H9 (cell line): ENCODE results near the gene ARHGAP22. TPM values are rescaled to one million over a fixed set of nuclear protein-coding genes. Genes with fewer than 3 reads are reported as not detected.

Source experiments
- DNase-seq: peaks from one replicate; pipeline ENCODE4 v3.0.0-alpha.2; 2017
- H2AFZ ChIP-seq: one replicate; pipeline ENCODE4 v1.6.1; 2013; ENCODE audit warnings: mild to moderate bottlenecking, low read length, control low read depth, moderate library complexity
- H2AK5ac ChIP-seq: 2 replicates; pipeline ENCODE4 v1.6.1; 2013; ENCODE audit warnings: low read length, control low read depth, mixed read lengths; ENCODE audit not compliant: insufficient read length
- H2BK120ac ChIP-seq: one replicate; pipeline ENCODE4 v1.6.1; 2013; ENCODE audit warnings: low read depth, mild to moderate bottlenecking, low read length, control low read depth, inconsistent platforms; ENCODE audit not compliant: poor library complexity, severe bottlenecking
- H2BK12ac ChIP-seq: 2 replicates; pipeline ENCODE4 v1.6.1; 2013; ENCODE audit warnings: low read length, control low read depth, mixed read lengths, low read depth; ENCODE audit not compliant: insufficient read length
- H2BK15ac ChIP-seq: 2 replicates; pipeline ENCODE4 v1.6.1; 2013; ENCODE audit warnings: low read depth, low read length, control low read depth
- H2BK20ac ChIP-seq: one replicate; pipeline ENCODE4 v1.6.1; 2013; ENCODE audit warnings: low read depth, mild to moderate bottlenecking, low read length, control low read depth, inconsistent platforms; ENCODE audit not compliant: poor library complexity, severe bottlenecking
- H2BK5ac ChIP-seq: 2 replicates; pipeline ENCODE4 v1.6.1; 2013; ENCODE audit warnings: low read length, control low read depth, mixed read lengths; ENCODE audit not compliant: insufficient read length
- H3K14ac ChIP-seq: 2 replicates; pipeline ENCODE4 v1.6.1; 2013; ENCODE audit warnings: low read length, control low read depth; ENCODE audit not compliant: insufficient read depth
- H3K18ac ChIP-seq: 2 replicates; pipeline ENCODE4 v1.6.1; 2013; ENCODE audit warnings: low read depth, mild to moderate bottlenecking, mixed read lengths, low read length, control low read depth; ENCODE audit not compliant: insufficient read length
- H3K23ac ChIP-seq: 2 replicates; pipeline ENCODE4 v1.6.1; 2013; ENCODE audit warnings: low read length, control low read depth, mixed read lengths, low read depth; ENCODE audit not compliant: insufficient read length
- H3K23me2 ChIP-seq: 2 replicates; pipeline ENCODE4 v1.6.1; 2013; ENCODE audit warnings: low read depth, mild to moderate bottlenecking, mixed read lengths, low read length, control low read depth; ENCODE audit not compliant: insufficient read length, poor library complexity, severe bottlenecking
- H3K27ac ChIP-seq: 2 replicates; pipeline ENCODE4 v1.5.1; 2013; ENCODE audit warnings: low read length, control low read depth, mixed read lengths, low read depth; ENCODE audit not compliant: insufficient read length
- H3K27me3 ChIP-seq: 2 replicates; pipeline ENCODE4 v1.6.1; 2013; ENCODE audit warnings: low read length, control low read depth, inconsistent platforms; ENCODE audit not compliant: insufficient read depth
- H3K4ac ChIP-seq: 2 replicates; pipeline ENCODE4 v1.6.1; 2013; ENCODE audit warnings: low read depth, mild to moderate bottlenecking, control low read depth, inconsistent platforms, low read length, moderate library complexity
- H3K4me1 ChIP-seq: 2 replicates; pipeline ENCODE4 v1.6.1; 2013; ENCODE audit warnings: low read length, control low read depth, inconsistent platforms; ENCODE audit not compliant: insufficient read depth
- H3K4me2 ChIP-seq: 2 replicates; pipeline ENCODE4 v1.6.1; 2013; ENCODE audit warnings: low read length, control low read depth, mixed read lengths; ENCODE audit not compliant: insufficient read length, insufficient read depth
- H3K56ac ChIP-seq: 2 replicates; pipeline ENCODE4 v1.6.1; 2013; ENCODE audit warnings: low read depth, mild to moderate bottlenecking, mixed read lengths, low read length, control low read depth; ENCODE audit not compliant: insufficient read length
- H3K79me1 ChIP-seq: 2 replicates; pipeline ENCODE4 v1.6.1; 2013; ENCODE audit warnings: low read depth, mild to moderate bottlenecking, moderate library complexity, low read length, control low read depth, inconsistent platforms; ENCODE audit not compliant: insufficient read depth, poor library complexity, severe bottlenecking
- H3K79me2 ChIP-seq: 2 replicates; pipeline ENCODE4 v1.6.1; 2013; ENCODE audit warnings: low read length, control low read depth, inconsistent platforms; ENCODE audit not compliant: insufficient read depth
- H3K9ac ChIP-seq: 2 replicates; pipeline ENCODE4 v1.6.1; 2013; ENCODE audit warnings: low read length, control low read depth, mixed read lengths; ENCODE audit not compliant: insufficient read length; ENCODE audit errors: extremely low read depth
- H3K9me3 ChIP-seq: one replicate; pipeline ENCODE4 v1.6.1; 2013; ENCODE audit warnings: low read depth, low read length, inconsistent platforms; ENCODE audit not compliant: control insufficient read depth
- H3T11ph ChIP-seq: one replicate; pipeline ENCODE4 v1.6.1; 2013; ENCODE audit warnings: mild to moderate bottlenecking, low read length, control low read depth, inconsistent platforms
- H4K20me1 ChIP-seq: one replicate; pipeline ENCODE4 v1.6.1; 2013; ENCODE audit not compliant: control insufficient read depth, insufficient read length, insufficient read depth
- H4K5ac ChIP-seq: 2 replicates; pipeline ENCODE4 v1.6.1; 2013; ENCODE audit warnings: low read depth, mild to moderate bottlenecking, mixed read lengths, low read length, control low read depth; ENCODE audit not compliant: insufficient read length
- H4K8ac ChIP-seq: replicated peaks from 2 replicates; pipeline ENCODE4 v1.6.1; 2013; ENCODE audit warnings: low read length, control low read depth, mixed read lengths, low read depth; ENCODE audit not compliant: insufficient read length
- H4K91ac ChIP-seq: 2 replicates; pipeline ENCODE4 v1.6.1; 2013; ENCODE audit warnings: low read depth, mild to moderate bottlenecking, moderate library complexity, mixed read lengths, low read length, control low read depth; ENCODE audit not compliant: insufficient read length
- H3K27ac Mint-ChIP-seq, 3 experiments: 2 replicates in 2 of 3; 3 replicates in 1 of 3; pipeline ENCODE4 v1.8.0; 2020 to 2021; ENCODE audit warnings: mixed read lengths in 3 of 3, mild to moderate bottlenecking in 1 of 3, moderate library complexity in 1 of 3
- H3K27me3 Mint-ChIP-seq: 2 replicates; pipeline ENCODE4 v1.8.0; 2021; ENCODE audit warnings: low read depth, mild to moderate bottlenecking, moderate library complexity, mixed read lengths
- H3K36me3 Mint-ChIP-seq, 3 experiments: 2 replicates in 2 of 3; 3 replicates in 1 of 3; pipeline ENCODE4 v1.8.0; 2020 to 2021; ENCODE audit warnings: low read depth in 3 of 3, mixed read lengths in 3 of 3; ENCODE audit not compliant: insufficient read depth in 1 of 3
- H3K4me1 Mint-ChIP-seq, 2 experiments: 2 replicates each; pipeline ENCODE4 v1.8.0; 2020; ENCODE audit warnings: mixed read lengths in 2 of 2
- H3K4me3 Mint-ChIP-seq, 2 experiments: 2 replicates in 1 of 2; 3 replicates in 1 of 2; pipeline ENCODE4 v1.8.0; 2020 to 2021; ENCODE audit warnings: mild to moderate bottlenecking in 2 of 2, mixed read lengths in 2 of 2, moderate library complexity in 1 of 2
- H3K9me3 Mint-ChIP-seq, 2 experiments: 2 replicates in 1 of 2; 3 replicates in 1 of 2; pipeline ENCODE4 v1.8.0; 2020; ENCODE audit warnings: mild to moderate bottlenecking in 2 of 2, mixed read lengths in 2 of 2, moderate library complexity in 1 of 2
- CTCF ChIP-seq: fragments of 200-600 bp; sonication (generic); conservative IDR thresholded peaks from 3 replicates; pipeline ENCODE4 v1.8.0; 2021; ENCODE audit warnings: antibody characterized with exemption, mild to moderate bottlenecking
- total RNA-seq: library from RNA; stranded (reverse); gene quantifications from 2 replicates; pipeline ENCODE4 v1.2.1, GENCODE V29; 2021

Gene ARHGAP22
- total RNA-seq, 1 experiment from 2014 or later, result 7.4 TPM

- Histone ChIP-seq H2AFZ (no peak overlapping the region), H3K4me1 (0 out of 2 replicates have a peak, but pooled peaks cover 4% of the 10 kb centered on the region), H4K20me1 (no peaks in the 10 kb centered on the region), H2BK5ac (no peak overlapping the region), H3K18ac (no peak overlapping the region), H2BK12ac (no peak overlapping the region), H3K56ac (no peak overlapping the region), H3K27ac (no peak overlapping the region), H3K4ac (no peak overlapping the region), H3K9me3 (no peaks in the 10 kb centered on the region), H4K91ac (no peak overlapping the region), H2AK5ac (no peak overlapping the region), H3K79me2 (no peaks in the 10 kb centered on the region), H3K14ac (no peak overlapping the region), H3K23me2 (peaks cover 5% of the 10 kb centered on the region), H3K23ac (no peak overlapping the region), H2BK15ac (no peak overlapping the region), H4K5ac (no peak overlapping the region), H3K79me1 (no peaks in the 10 kb centered on the region), H3K27me3 (peaks cover 1% of the 10 kb centered on the region; the same call in 1 of the 2 replicates), H4K8ac (no peak overlapping the region), H3K9ac (no peak overlapping the region), H2BK120ac (no peak overlapping the region), H3K4me2 (no peak overlapping the region), H3T11ph (no peak overlapping the region), H2BK20ac (no peak overlapping the region)
- H3K9me3 Mint-ChIP-seq, result peaks cover 0 to 3% of the 10 kb centered on the region in 2 experiments; a peak in 1 of 5 replicates
- no peaks in the 10 kb centered on the region; a peak in 1 of 7 replicates for H3K36me3 Mint-ChIP-seq
- no peak for DNase-seq
- H3K27ac Mint-ChIP-seq, result no peak overlapping the region
- no peak overlapping the region for H3K4me3 Mint-ChIP-seq
- TF ChIP-seq CTCF, result no peak
- peaks cover 25 to 27% of the 10 kb centered on the region in 2 experiments for H3K4me1 Mint-ChIP-seq
- peaks cover 45% of the 10 kb centered on the region for H3K27me3 Mint-ChIP-seq
Measured at GRCh38 chr10:48608976-48609375, 4.1 kb upstream of the ARHGAP22 start.
